Measurements from ENCODE around the gene CACNA1C. TPM values are rescaled to one million over a fixed set of nuclear protein-coding genes. Genes with fewer than 3 reads are reported as not detected.

Gene CACNA1C
- total RNA-seq, 1 experiment from 2014 or later: 1.1 TPM

DNA sequence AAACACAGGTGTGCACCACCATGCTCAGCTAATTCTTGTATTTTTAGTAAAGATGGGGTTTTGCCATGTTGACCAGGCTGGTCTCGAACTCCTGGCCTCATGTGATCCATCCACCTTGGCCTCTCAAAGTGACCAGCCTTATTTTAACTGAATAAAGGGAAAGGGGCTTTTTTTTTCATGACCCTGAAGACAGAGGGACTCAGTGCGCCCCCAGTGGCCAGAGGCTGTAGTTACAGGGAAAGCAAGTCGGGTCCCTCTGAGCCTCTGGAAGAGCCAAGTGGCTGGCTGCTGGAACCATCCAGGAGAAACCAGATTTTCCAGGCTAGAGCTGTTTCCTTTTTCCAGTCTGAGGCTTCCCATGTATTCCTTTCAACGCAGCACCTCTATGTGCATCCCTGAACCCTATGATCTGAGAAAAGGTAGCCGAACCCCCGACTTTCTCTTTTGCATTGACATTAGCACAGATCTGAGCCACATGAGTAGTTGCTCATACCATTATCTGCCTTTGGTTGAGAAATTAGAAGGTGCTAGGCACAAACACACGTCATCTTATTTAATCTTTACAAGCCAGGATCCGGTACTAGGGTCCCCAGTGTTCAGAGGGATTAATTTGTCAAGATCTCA, 342.7 kb downstream of the CACNA1C start:
- no peak overlapping the region for H2BK12ac ChIP-seq (ENCODE audit: insufficient read length, low read depth, low read length)
- no peak overlapping the region for H3K4ac ChIP-seq (ENCODE audit: low read depth, low read length)
- H3K4me1 ChIP-seq (ENCODE audit: insufficient read depth, low read length): no peaks in the 10 kb centered on the region
- H3K4me2 ChIP-seq (ENCODE audit: insufficient read depth, insufficient read length, low read length): no peak overlapping the region
- no peak overlapping the region for H2BK15ac ChIP-seq (ENCODE audit: low read depth, low read length)
- H4K8ac ChIP-seq (replicated peaks; ENCODE audit: insufficient read length, low read depth, low read length): no peak overlapping the region
- DNase-seq: peak; percentile 86
- no peak overlapping the region for H2BK5ac ChIP-seq (ENCODE audit: insufficient read length, low read length)
- H3K23me2 ChIP-seq (ENCODE audit: insufficient read length, low read depth, low read length, poor library complexity, severe bottlenecking): no peaks in the 10 kb centered on the region
- H3K9me3 ChIP-seq (ENCODE audit: control insufficient read depth, low read depth, low read length): no peaks in the 10 kb centered on the region
- Mint-ChIP-seq H3K27me3 (ENCODE audit: low read depth) (no peaks in the 10 kb centered on the region; the same call in 1 of the 2 replicates), H3K4me3 (no peak overlapping the region), H3K36me3 (ENCODE audit: insufficient read depth in 1 of 3, low read depth in 3 of 3) (no peaks in the 10 kb centered on the region), H3K9me3 (no peaks in the 10 kb centered on the region), H3K27ac (no peak overlapping the region), H3K4me1 (peaks cover 2 to 7% of the 10 kb centered on the region in 2 experiments; a peak in 2 of 4 replicates)
- H3K56ac ChIP-seq (ENCODE audit: insufficient read length, low read depth, low read length): no peak overlapping the region
- no peak overlapping the region for H4K5ac ChIP-seq (ENCODE audit: insufficient read length, low read depth, low read length)
- no peak overlapping the region for H2BK120ac ChIP-seq (ENCODE audit: low read depth, low read length, poor library complexity, severe bottlenecking)
- no CpG with 5 or more reads among the region's 8 CpGs for WGBS (ENCODE audit: extremely low coverage, insufficient read length, low lambda C conversion rate)
- H2AFZ ChIP-seq (ENCODE audit: low read length): no peak overlapping the region
- no peak overlapping the region for H2BK20ac ChIP-seq (ENCODE audit: low read depth, low read length, poor library complexity, severe bottlenecking)
- H4K20me1 ChIP-seq (ENCODE audit: control insufficient read depth, insufficient read depth, insufficient read length): no peaks in the 10 kb centered on the region
- H3K79me1 ChIP-seq (ENCODE audit: insufficient read depth, low read depth, low read length, poor library complexity, severe bottlenecking): no peaks in the 10 kb centered on the region
- H2AK5ac ChIP-seq (ENCODE audit: insufficient read length, low read length): no peak overlapping the region
- H3K79me2 ChIP-seq (ENCODE audit: insufficient read depth, low read length): no peaks in the 10 kb centered on the region
- no peak overlapping the region for H3K9ac ChIP-seq (ENCODE audit: extremely low read depth, insufficient read length, low read length)
- H3T11ph ChIP-seq (ENCODE audit: low read length): no peak overlapping the region
- TF ChIP-seq, protein P1, sequence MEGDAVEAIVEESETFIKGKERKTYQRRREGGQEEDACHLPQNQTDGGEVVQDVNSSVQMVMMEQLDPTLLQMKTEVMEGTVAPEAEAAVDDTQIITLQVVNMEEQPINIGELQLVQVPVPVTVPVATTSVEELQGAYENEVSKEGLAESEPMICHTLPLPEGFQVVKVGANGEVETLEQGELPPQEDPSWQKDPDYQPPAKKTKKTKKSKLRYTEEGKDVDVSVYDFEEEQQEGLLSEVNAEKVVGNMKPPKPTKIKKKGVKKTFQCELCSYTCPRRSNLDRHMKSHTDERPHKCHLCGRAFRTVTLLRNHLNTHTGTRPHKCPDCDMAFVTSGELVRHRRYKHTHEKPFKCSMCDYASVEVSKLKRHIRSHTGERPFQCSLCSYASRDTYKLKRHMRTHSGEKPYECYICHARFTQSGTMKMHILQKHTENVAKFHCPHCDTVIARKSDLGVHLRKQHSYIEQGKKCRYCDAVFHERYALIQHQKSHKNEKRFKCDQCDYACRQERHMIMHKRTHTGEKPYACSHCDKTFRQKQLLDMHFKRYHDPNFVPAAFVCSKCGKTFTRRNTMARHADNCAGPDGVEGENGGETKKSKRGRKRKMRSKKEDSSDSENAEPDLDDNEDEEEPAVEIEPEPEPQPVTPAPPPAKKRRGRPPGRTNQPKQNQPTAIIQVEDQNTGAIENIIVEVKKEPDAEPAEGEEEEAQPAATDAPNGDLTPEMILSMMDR (conservative IDR thresholded peaks at IDR 0.05): peak; percentile 96
- H3K18ac ChIP-seq (ENCODE audit: insufficient read length, low read depth, low read length): no peak overlapping the region
- no peak overlapping the region for H3K14ac ChIP-seq (ENCODE audit: insufficient read depth, low read length)
- H3K27ac ChIP-seq (ENCODE audit: insufficient read length, low read depth, low read length): no peak overlapping the region
- H3K23ac ChIP-seq (ENCODE audit: insufficient read length, low read depth, low read length): no peak overlapping the region
- H3K27me3 ChIP-seq (ENCODE audit: insufficient read depth, low read length): no peaks in the 10 kb centered on the region
- no peak overlapping the region for H4K91ac ChIP-seq (ENCODE audit: insufficient read length, low read depth, low read length)

All from H9 (cell line).